ENCODE measurements around the gene NSD1.

Gene NSD1

DNA sequence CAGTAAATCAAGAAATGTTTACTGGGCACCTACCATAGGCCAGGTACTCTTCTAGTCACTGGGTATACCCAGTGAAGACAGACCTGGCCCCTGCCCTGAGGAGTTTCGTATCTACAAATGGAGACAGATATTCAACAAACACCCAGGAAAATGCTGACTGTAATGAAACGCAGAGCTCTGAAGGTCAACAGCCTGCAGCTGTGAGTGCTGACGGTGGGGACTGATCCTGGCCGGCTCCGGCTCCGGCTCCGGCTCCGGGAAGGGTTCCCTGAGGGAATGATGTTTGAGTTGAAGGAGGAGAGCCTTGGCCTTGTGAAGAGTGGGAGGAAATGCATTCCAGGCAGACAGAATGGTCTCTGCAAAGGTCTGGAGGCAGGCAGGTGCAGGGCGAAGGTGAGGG, 23.8 kb upstream of the NSD1 start:
- no peak for TF ChIP-seq CTCF (IDR thresholded peaks at IDR 0.05; ENCODE audit: extremely low read depth, insufficient read depth, missing control alignments)
- DNase-seq (ENCODE audit: low spot score): no peak
- in situ Hi-C loops (cut with MboI; ENCODE audit: low pct_unique_long_range_greater_than_20kb, low sequenced_read_pairs, unreplicated experiment): loop anchor here (25.0 kb wide), 1 partner anchor 448 kb away; no protein-coding TSS in a partner anchor

DNA sequence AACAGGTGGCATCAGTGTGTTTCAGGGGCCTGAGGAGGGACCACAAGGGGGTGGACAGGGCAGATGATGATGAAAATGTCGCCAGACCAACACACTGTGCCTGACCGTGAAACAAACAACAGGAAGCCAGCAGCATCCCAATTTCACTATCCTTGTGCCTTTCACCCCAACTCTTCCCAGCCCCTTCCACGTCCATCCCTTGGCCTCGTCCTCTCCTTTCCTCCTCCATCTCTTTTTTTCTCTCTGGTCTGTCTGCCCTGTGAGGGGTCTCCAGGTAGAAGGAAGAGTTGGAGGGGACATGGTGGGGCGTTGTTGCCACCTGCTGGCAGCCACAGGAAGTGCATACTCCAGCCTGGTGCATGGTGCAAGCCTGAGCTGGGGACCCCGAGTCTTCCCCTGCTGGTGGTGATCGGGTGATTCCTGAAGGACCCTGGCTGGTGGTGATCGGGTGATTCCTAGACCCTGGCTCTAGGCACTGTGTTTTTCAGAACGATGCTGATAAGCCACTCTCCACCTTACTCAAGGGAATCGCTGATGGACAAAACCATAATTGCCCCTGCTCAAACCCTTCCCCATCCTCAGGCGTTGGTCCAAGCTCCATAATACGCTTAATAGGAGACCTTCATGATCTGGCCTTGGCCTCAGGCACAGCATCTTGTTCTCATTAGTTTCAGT, 21.7 kb upstream of the NSD1 start:
- in situ Hi-C loops (cut with MboI; ENCODE audit: low pct_unique_long_range_greater_than_20kb, low sequenced_read_pairs, unreplicated experiment): loop anchor here (25.0 kb wide), 1 partner anchor 450 kb away; no protein-coding TSS in a partner anchor
- peak; percentile 95 for TF ChIP-seq CTCF (IDR thresholded peaks at IDR 0.05; ENCODE audit: extremely low read depth, insufficient read depth, missing control alignments)
- DNase-seq (ENCODE audit: low spot score): peak; percentile 84

GRCh38 chr5:177112589-177113220, 20.9 kb upstream of the NSD1 start:
- in situ Hi-C loops (cut with MboI; ENCODE audit: low pct_unique_long_range_greater_than_20kb, low sequenced_read_pairs, unreplicated experiment): loop anchor here (25.0 kb wide), 1 partner anchor 450 kb away; no protein-coding TSS in a partner anchor
- TF ChIP-seq CTCF (IDR thresholded peaks at IDR 0.05; ENCODE audit: extremely low read depth, insufficient read depth, missing control alignments): no peak
- no peak for DNase-seq (ENCODE audit: low spot score)

DNA sequence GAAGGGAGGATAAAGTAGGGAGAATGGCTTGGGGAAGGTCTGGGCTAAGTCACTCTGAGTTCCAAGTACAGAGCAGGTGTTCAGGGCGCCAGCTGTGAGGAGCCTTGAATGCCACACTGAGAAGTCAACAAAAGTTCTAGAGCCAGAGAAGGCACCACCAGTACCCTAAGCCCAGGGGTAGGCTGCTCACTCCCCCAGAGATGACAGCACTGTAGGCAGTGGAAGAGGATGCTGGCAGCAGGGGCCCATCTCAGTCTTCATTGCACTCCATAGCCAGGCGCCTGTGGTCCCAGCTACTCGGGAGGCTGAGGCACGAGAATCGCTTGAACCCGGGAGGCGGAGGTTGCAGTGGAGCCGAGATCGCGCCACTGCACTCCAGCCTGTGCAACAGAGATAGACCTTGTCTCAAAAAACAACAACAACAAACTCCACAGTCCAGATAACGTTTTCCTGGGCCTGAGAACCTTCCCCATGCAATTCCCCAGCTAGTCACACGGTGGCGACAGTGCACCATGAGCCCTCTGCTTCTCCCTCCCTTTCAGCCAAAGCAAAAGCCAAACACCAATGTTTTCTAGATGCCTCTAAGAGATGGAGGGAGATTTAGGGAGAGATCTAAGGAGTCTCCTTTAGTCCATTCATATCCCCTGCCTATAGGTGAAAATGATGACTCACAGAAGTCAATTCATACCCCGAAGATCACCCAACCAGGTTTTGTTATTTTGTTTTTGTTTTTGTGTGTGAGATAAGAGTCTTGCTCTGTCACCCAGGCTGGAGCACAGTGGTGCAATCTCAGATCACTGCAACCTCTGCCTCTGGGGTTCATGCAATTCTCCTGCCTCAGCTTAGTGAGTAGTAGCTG, 19.8 kb upstream of the NSD1 start:
- peak; percentile 93 for DNase-seq (ENCODE audit: low spot score)
- peak; percentile 99 for TF ChIP-seq CTCF (IDR thresholded peaks at IDR 0.05; ENCODE audit: extremely low read depth, insufficient read depth, missing control alignments)
- in situ Hi-C loops (cut with MboI; ENCODE audit: low pct_unique_long_range_greater_than_20kb, low sequenced_read_pairs, unreplicated experiment): loop anchor here (25.0 kb wide), 1 partner anchor 451 kb away; no protein-coding TSS in a partner anchor

- DNase-seq (ENCODE audit: low spot score): peak; percentile 70
- in situ Hi-C loops (cut with MboI; ENCODE audit: low pct_unique_long_range_greater_than_20kb, low sequenced_read_pairs, unreplicated experiment): loop anchor here (25.0 kb wide), 1 partner anchor 455 kb away; no protein-coding TSS in a partner anchor
- TF ChIP-seq CTCF (IDR thresholded peaks at IDR 0.05; ENCODE audit: extremely low read depth, insufficient read depth, missing control alignments): no peak
Measured at GRCh38 chr5:177116631-177117373, 16.8 kb upstream of the NSD1 start.

Data from GM13977 (cell line).